ENCODE data around the gene GALR2.

GALR2 gene

DNA sequence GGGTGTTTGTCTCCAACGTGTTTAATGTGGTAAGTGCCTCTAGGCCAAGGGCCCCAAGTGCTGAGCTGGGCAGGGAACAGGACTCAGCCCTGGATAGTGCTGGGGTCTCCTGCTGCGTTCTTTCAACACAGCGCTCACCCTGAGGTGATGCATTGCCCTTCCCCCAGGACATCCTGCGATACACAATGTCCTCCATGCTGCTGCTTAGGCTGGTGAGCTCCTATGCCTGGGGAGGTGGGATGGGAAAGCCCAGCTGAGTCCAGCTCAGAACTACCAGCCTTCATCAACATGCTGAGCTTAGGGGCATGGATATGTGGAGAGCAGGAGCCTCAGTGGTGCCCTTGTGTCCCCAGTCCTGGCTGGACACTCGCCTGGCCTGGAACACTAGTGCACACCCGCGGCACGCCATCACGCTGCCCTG is 5.0 kb downstream of the GALR2 start:
- Histone ChIP-seq H3K4me3 (ENCODE audit: low read depth in 1 of 5, low read length in 5 of 5) (no peak overlapping the region), H3K9me3 (ENCODE audit: control insufficient read depth in 5 of 5, low read length in 5 of 5) (no peaks in the 10 kb centered on the region), H3K27ac (ENCODE audit: low read depth, low read length) (no peak overlapping the region), H3K27me3 (ENCODE audit: control insufficient read depth in 5 of 5, insufficient read depth in 4 of 5, low read length in 5 of 5) (peaks cover 40 to 56% (median 51%) of the 10 kb centered on the region in 5 donors), H3K36me3 (ENCODE audit: control insufficient read depth in 5 of 5, insufficient read depth in 5 of 5, low read length in 5 of 5) (peaks cover under 1 to 23% (median 20%) of the 10 kb centered on the region in 5 donors), H3K4me1 (ENCODE audit: control insufficient read depth in 5 of 5, insufficient read depth in 5 of 5, low read length in 5 of 5) (peaks cover 0 to 38% (median 27%) of the 10 kb centered on the region in 5 donors), H3K9ac (ENCODE audit: low read length in 5 of 5) (no peak overlapping the region)

DNA sequence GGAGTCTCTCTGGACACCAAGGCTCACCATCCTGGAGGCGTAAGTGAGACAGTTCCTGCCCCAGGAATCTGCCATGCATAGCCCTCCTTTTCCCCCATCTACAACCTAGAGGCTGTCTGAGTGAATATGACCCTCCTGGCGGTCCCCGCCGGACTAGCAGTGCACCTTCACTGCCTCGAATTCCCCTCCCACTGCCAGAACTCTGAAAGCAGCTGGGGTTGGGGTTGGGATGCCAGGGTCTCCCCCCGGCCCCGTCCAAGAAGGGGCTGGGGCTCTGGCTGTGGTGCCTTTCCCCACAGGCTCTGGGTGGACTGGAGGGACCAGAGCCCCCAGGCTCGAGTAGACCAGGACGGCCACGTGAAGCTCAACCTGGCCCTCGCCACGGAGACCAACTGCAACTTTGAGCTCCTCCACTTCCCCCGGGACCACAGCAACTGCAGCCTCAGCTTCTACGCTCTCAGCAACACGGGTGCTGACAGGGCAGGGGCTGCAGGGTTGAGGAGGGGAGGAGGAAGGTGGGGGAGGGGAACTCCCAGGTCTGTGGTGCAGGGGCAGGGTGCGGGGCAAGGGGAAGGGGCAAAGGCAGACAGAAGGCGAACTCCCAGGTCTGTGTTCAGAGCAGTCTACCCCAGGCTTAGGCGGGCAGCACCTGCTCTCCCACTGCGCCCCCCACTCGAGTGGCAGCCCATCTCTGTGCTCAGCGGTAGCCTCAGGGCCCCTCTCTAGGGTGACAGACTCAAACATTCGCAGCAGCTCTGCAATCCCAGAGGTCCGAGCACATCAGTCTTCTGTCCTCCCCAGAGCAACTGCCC is 5.6 kb downstream of the GALR2 start:
- no peak overlapping the region for H3K4me3 ChIP-seq (ENCODE audit: low read depth in 1 of 5, low read length in 5 of 5)
- H3K36me3 ChIP-seq (ENCODE audit: control insufficient read depth in 5 of 5, insufficient read depth in 5 of 5, low read length in 5 of 5): peaks cover 3 to 29% (median 27%) of the 10 kb centered on the region in 5 donors
- peaks cover 0 to 31% (median 21%) of the 10 kb centered on the region in 5 donors for H3K4me1 ChIP-seq (ENCODE audit: control insufficient read depth in 5 of 5, insufficient read depth in 5 of 5, low read length in 5 of 5)
- no peak overlapping the region for H3K9ac ChIP-seq (ENCODE audit: low read length in 5 of 5)
- peaks cover 34 to 50% (median 46%) of the 10 kb centered on the region in 5 donors for H3K27me3 ChIP-seq (ENCODE audit: control insufficient read depth in 5 of 5, insufficient read depth in 4 of 5, low read length in 5 of 5)
- H3K9me3 ChIP-seq (ENCODE audit: control insufficient read depth in 5 of 5, low read length in 5 of 5): no peaks in the 10 kb centered on the region
- H3K27ac ChIP-seq (ENCODE audit: low read depth, low read length): no peak overlapping the region

DNA sequence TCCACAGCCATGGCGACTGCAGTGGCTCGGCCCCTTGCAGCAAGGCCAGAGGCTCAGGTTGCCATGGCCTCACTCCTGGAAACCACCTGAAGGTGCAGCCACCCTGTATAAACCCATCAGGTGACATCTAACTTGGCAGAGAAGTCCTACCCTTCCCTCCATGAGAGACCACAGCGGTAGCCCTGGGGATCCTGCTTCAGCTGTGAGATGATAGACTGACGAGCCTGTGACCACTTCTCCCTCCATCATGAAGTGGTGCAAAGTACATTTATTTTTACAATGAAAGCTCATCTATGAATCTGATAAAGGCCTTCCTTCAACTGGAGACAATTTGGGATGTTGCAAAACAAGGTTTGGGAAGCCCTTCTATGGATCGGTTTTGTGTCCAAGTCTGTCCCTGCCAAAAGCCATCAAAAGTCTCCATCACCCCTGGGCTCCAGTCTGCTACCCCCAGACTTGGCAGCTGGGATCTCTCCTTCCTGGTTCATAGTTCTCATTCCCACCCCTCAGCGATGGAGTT is 6.2 kb downstream of the GALR2 start:
- peaks cover 27 to 43% (median 39%) of the 10 kb centered on the region in 5 donors for H3K27me3 ChIP-seq (ENCODE audit: control insufficient read depth in 5 of 5, insufficient read depth in 4 of 5, low read length in 5 of 5)
- H3K9me3 ChIP-seq (ENCODE audit: control insufficient read depth in 5 of 5, low read length in 5 of 5): no peaks in the 10 kb centered on the region
- peaks cover 0 to 25% (median 14%) of the 10 kb centered on the region in 5 donors for H3K4me1 ChIP-seq (ENCODE audit: control insufficient read depth in 5 of 5, insufficient read depth in 5 of 5, low read length in 5 of 5)
- H3K36me3 ChIP-seq (ENCODE audit: control insufficient read depth in 5 of 5, insufficient read depth in 5 of 5, low read length in 5 of 5): peaks cover 3 to 36% (median 33%) of the 10 kb centered on the region in 5 donors
- no peak overlapping the region for H3K27ac ChIP-seq (ENCODE audit: low read depth, low read length)
- no peak overlapping the region for H3K9ac ChIP-seq (ENCODE audit: low read length in 5 of 5)
- no peak overlapping the region for H3K4me3 ChIP-seq (ENCODE audit: low read depth in 1 of 5, low read length in 5 of 5)

DNA sequence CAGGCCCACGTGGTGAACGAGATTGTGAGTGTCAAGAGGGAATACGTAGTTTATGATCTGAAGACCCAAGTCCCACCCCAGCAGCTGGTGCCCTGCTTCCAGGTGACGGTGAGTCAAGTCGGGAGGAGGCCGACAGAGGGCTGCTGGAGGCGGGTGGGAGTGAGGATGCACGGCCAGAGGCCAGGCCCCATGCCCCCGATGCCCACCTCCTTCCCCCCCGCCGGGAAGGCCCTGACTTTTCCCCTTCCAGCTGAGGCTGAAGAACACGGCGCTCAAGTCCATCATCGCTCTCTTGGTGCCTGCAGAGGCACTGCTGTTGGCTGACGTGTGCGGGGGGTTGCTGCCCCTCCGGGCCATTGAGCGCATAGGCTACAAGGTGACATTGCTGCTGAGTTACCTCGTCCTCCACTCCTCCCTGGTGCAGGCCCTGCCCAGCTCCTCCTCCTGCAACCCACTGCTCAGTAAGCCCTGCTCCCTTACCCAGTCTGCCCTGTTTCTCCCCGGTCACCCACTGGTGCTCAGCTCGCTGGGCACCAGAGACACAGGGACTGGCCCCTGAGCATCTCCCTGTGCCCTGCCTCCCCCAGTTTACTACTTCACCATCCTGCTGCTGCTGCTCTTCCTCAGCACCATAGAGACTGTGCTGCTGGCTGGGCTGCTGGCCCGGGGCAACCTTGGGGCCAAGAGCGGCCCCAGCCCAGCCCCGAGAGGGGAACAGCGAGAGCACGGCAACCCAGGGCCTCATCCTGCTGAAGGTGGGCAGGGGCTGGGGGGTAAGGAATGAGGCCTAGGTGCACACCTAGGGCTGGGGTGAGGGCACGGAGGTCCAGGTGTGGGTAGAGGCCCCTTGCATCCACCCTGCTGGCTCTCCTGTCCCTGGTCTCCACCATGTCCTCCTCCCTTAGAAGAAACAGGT is 7.0 kb downstream of the GALR2 start:
- Histone ChIP-seq H3K4me3 (ENCODE audit: low read depth in 1 of 5, low read length in 5 of 5) (no peak overlapping the region), H3K9me3 (ENCODE audit: control insufficient read depth in 5 of 5, low read length in 5 of 5) (no peaks in the 10 kb centered on the region), H3K36me3 (ENCODE audit: control insufficient read depth in 5 of 5, insufficient read depth in 5 of 5, low read length in 5 of 5) (peaks cover 3 to 43% (median 40%) of the 10 kb centered on the region in 5 donors), H3K27me3 (ENCODE audit: control insufficient read depth in 5 of 5, insufficient read depth in 4 of 5, low read length in 5 of 5) (peaks cover 20 to 36% (median 32%) of the 10 kb centered on the region in 5 donors), H3K27ac (ENCODE audit: low read depth, low read length) (no peak overlapping the region), H3K4me1 (ENCODE audit: control insufficient read depth in 5 of 5, insufficient read depth in 5 of 5, low read length in 5 of 5) (peaks cover 0 to 18% (median 7%) of the 10 kb centered on the region in 5 donors), H3K9ac (ENCODE audit: low read length in 5 of 5) (no peak overlapping the region)

DNA sequence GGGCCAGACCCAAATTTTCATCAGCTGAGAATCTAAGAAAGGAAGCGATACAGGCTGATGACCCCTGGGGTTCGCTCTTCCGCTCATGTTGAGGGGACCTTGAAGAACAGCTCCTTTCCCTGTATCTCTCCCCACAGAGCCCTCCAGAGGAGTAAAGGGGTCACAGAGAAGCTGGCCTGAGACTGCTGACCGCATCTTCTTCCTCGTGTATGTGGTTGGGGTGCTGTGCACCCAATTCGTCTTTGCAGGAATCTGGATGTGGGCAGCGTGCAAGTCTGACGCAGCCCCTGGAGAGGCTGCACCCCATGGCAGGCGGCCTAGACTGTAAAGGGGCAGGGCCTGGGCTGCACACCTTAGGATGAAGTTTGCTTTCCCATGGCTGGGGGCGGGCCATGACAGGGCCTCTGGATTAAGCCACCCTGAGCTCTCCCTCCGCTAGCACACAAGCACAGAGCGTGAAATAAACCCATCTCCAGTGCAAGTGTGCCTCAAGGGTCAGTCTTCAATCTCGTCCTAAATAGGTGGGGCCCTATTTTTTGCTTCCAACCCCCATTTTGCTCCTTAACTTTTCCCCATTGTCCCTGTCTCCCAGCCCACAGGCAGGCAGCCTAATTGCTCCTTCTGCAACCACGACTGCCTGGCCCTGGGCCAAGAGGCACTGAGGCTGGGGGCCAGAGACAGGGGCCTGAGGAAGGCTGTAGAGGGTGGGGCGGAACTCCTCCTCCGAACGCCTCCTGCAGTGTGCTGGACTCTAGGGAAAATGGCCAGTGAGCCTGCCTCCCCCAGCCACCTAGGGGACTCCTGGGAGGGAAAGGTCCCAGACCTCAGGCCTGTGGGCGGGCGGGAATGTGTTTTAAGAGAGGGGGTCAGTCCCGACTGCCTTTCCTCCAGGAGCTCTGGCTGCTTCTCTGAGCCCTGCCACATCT is 8.0 kb downstream of the GALR2 start:
- no peak overlapping the region for H3K4me3 ChIP-seq (ENCODE audit: low read depth in 1 of 5, low read length in 5 of 5)
- H3K9me3 ChIP-seq (ENCODE audit: control insufficient read depth in 5 of 5, low read length in 5 of 5): no peaks in the 10 kb centered on the region
- H3K9ac ChIP-seq (ENCODE audit: low read length in 5 of 5): no peak overlapping the region
- no peak overlapping the region for H3K27ac ChIP-seq (ENCODE audit: low read depth, low read length)
- H3K4me1 ChIP-seq (ENCODE audit: control insufficient read depth in 5 of 5, insufficient read depth in 5 of 5, low read length in 5 of 5): peaks cover 0 to 9% (median 3%) of the 10 kb centered on the region in 5 donors
- H3K36me3 ChIP-seq (ENCODE audit: control insufficient read depth in 5 of 5, insufficient read depth in 5 of 5, low read length in 5 of 5): peaks cover 3 to 53% (median 50%) of the 10 kb centered on the region in 5 donors
- peaks cover 11 to 25% (median 22%) of the 10 kb centered on the region in 5 donors for H3K27me3 ChIP-seq (ENCODE audit: control insufficient read depth in 5 of 5, insufficient read depth in 4 of 5, low read length in 5 of 5)

DNA sequence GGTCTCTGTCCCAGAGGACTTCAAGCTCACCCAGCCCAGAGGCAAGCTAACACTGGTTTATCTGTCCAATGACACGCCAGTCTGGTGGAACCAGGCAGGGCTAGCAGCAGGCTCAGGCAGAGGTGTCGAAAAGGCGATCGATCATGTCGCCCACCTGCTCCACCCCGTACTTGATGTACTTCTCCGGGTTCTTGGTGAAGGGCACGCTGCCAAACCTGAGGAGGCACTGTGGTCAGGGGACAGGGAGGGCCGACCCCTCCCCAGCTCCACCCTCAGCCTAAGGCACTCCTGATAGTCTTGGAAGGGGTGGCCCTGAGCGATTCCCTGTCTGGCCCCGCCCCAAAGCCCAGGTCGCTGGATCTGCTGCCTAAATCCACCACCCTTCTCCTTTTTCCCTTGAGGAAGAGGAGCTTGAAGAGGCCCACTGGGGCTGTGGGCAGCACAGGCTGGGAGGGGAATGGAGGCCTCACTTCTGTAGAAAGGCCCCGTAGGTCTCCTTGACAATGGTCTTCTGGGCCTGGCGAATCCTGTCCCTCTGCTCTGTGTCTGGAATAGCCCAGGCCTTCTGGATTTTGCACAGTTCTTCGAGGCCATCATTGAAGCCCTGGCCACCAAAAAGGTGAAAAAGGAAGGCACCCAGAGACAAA is 9.1 kb downstream of the GALR2 start:
- Histone ChIP-seq H3K36me3 (ENCODE audit: control insufficient read depth in 5 of 5, insufficient read depth in 5 of 5, low read length in 5 of 5) (peaks cover 3 to 64% (median 61%) of the 10 kb centered on the region in 5 donors), H3K9ac (ENCODE audit: low read length in 5 of 5) (no peak overlapping the region), H3K27ac (ENCODE audit: low read depth, low read length) (no peak overlapping the region), H3K4me1 (ENCODE audit: control insufficient read depth in 5 of 5, insufficient read depth in 5 of 5, low read length in 5 of 5) (peaks cover 0 to 9% (median 3%) of the 10 kb centered on the region in 5 donors), H3K27me3 (ENCODE audit: control insufficient read depth in 5 of 5, insufficient read depth in 4 of 5, low read length in 5 of 5) (peaks cover 9 to 18% (median 16%) of the 10 kb centered on the region in 5 donors), H3K4me3 (ENCODE audit: low read depth in 1 of 5, low read length in 5 of 5) (no peak overlapping the region), H3K9me3 (ENCODE audit: control insufficient read depth in 5 of 5, low read length in 5 of 5) (no peaks in the 10 kb centered on the region)

DNA sequence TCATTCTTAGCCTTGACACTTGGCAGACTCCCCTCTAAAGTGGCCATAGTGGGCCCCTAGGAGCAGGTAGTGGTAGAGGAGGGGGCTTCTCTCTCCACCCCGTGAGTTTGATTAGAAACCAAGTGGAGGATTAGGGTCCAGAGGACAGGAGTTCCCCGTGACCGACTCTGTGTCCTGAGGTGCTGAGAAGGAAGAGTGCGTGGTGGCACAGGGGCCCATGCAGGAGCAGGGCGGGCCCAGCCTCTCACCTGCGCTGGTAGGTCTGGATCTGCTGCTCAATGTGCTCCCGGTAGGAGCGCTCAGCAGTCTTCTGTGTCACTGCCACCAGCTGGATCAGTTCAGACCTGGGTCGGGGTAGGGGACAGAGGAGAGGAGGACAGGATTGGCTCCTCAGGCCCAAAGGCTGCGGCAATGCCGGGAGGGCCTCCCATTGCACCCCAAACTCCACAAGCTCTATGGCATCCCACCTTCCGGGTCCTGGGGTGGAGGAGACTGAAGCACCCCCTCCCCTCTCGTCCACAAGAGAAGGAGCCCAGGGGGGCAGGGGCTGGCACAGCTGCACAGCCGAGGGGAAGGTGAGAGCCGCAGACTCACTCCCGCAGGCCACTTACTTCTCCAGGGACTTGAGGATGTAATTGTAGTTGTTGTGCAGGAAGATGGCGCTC is 10.6 kb downstream of the GALR2 start:
- Histone ChIP-seq H3K9me3 (ENCODE audit: control insufficient read depth in 5 of 5, low read length in 5 of 5) (no peaks in the 10 kb centered on the region), H3K4me3 (ENCODE audit: low read depth in 1 of 5, low read length in 5 of 5) (no peak overlapping the region), H3K4me1 (ENCODE audit: control insufficient read depth in 5 of 5, insufficient read depth in 5 of 5, low read length in 5 of 5) (peaks cover 0 to 3% (median 0%) of the 10 kb centered on the region in 5 donors), H3K36me3 (ENCODE audit: control insufficient read depth in 5 of 5, insufficient read depth in 5 of 5, low read length in 5 of 5) (peaks cover 3 to 79% (median 76%) of the 10 kb centered on the region in 5 donors), H3K27me3 (ENCODE audit: control insufficient read depth in 5 of 5, insufficient read depth in 4 of 5, low read length in 5 of 5) (peaks cover 0 to 4% (median 2%) of the 10 kb centered on the region in 5 donors), H3K9ac (ENCODE audit: low read length in 5 of 5) (no peak overlapping the region), H3K27ac (ENCODE audit: low read depth, low read length) (no peak overlapping the region)

DNA sequence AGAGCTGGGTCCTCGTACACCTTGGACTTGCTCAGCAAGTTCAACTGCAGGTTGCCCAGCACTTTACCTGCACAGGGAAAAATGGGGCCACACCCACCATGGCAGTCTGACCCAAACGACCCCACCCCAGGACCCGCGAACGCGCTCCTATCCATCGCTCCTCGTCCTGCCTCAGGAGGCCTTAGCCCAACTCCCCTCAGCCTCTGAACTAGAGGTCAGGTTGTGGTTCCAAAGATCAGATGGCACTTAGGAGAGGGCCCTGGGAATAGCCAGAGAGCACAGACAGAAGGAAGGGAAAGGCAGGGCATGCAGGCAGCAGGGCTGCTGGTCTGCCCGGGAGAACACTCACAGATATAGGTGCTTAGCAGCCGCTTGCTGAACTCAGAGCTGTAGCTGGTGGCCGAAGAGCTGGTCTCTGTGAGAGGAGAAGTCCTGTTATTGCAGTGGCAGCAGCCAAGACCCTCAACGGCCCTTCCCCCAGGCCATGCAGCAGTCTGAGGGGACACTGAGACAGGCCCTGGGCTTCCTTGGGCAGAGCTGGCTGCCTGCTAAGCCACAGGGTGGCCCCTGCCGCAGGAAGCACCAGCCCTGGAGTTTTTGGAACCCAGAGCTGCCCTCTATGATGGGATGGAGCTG is 11.3 kb downstream of the GALR2 start:
- H3K9me3 ChIP-seq (ENCODE audit: control insufficient read depth in 5 of 5, low read length in 5 of 5): no peaks in the 10 kb centered on the region
- H3K27ac ChIP-seq (ENCODE audit: low read depth, low read length): no peak overlapping the region
- peaks cover 3 to 86% (median 83%) of the 10 kb centered on the region in 5 donors for H3K36me3 ChIP-seq (ENCODE audit: control insufficient read depth in 5 of 5, insufficient read depth in 5 of 5, low read length in 5 of 5)
- no peak overlapping the region for H3K4me3 ChIP-seq (ENCODE audit: low read depth in 1 of 5, low read length in 5 of 5)
- no peak overlapping the region for H3K9ac ChIP-seq (ENCODE audit: low read length in 5 of 5)
- H3K27me3 ChIP-seq (ENCODE audit: control insufficient read depth in 5 of 5, insufficient read depth in 4 of 5, low read length in 5 of 5): no peaks in the 10 kb centered on the region
- H3K4me1 ChIP-seq (ENCODE audit: control insufficient read depth in 5 of 5, insufficient read depth in 5 of 5, low read length in 5 of 5): no peaks in the 10 kb centered on the region
